HFF-Myc (cell line): ENCODE measurements around the gene NRG2.

Experiments used
- DNase-seq: peaks from one replicate; pipeline ENCODE4 v3.0.0-alpha.2; 2011; ENCODE audit warnings: low read depth; ENCODE audit errors: extremely low read depth
- H3K4me3 ChIP-seq: replicated peaks from 2 replicates; pipeline ENCODE4 v1.5.1; 2011; ENCODE audit warnings: low read depth, mild to moderate bottlenecking, control low read depth, low read length
- CTCF ChIP-seq: IDR thresholded peaks from 2 replicates; pipeline ENCODE4 v1.5.1; 2012; ENCODE audit warnings: mild to moderate bottlenecking, low read depth, low read length, control low read depth; ENCODE audit errors: missing control alignments

Gene NRG2

GRCh38 chr5:139910901-139911300, 132.2 kb downstream of the NRG2 start:
- H3K4me3 ChIP-seq = no peak overlapping the region
- no peak for TF ChIP-seq CTCF
- no peak for DNase-seq

- DNase-seq = no peak
- no peak overlapping the region for H3K4me3 ChIP-seq
- no peak for TF ChIP-seq CTCF
These were observed 133.1 kb downstream of the NRG2 start for GRCh38 chr5:139910036-139910435.

- H3K4me3 ChIP-seq = no peak overlapping the region
- no peak for DNase-seq
- no peak for TF ChIP-seq CTCF
These were observed 134.3 kb downstream of the NRG2 start for GRCh38 chr5:139908749-139909148.

GRCh38 chr5:139906661-139907060, 136.4 kb downstream of the NRG2 start:
- no peak for TF ChIP-seq CTCF
- H3K4me3 ChIP-seq = no peak overlapping the region
- DNase-seq = no peak

- TF ChIP-seq CTCF = no peak
- H3K4me3 ChIP-seq = no peak overlapping the region
- DNase-seq = no peak
These were observed 138.1 kb downstream of the NRG2 start for GRCh38 chr5:139904816-139905661.

GRCh38 chr5:139904566-139904815, 138.6 kb downstream of the NRG2 start:
- H3K4me3 ChIP-seq = 0 out of 2 replicates have a peak overlapping the region, but pooled peaks have one; percentile 0
- no peak for DNase-seq
- no peak for TF ChIP-seq CTCF
